CD4-positive, alpha-beta T cell treated with Interleukin-4 for 4 hours (primary cell): Measurements from ENCODE around the gene ULK4.

Source experiments
- DNase-seq: peaks from one replicate; pipeline ENCODE4 v3.0.0-alpha.2; 2020

The ULK4 gene

DNA sequence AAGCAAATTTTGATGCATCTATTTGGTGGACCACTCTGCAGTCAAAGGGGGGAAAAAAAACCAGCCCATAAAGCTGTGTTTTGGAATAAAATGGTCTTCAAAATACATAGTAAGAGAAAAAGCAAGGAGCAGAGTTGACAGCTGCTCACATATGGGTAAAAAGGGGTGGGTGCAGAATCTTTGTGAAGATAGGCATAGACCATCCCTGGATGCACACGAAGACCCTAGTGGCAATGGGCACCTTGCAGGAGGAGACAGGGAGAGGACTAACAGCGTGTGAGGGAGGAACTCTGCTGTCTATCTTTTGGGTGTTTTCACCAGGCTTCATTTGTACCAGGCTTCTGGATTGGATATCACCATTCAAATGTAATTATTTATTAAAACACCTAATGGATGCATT lies 718.7 kb downstream of the ULK4 start:
- no peak for DNase-seq

GRCh38 chr3:41241800-41242571 lies 719.9 kb downstream of the ULK4 start:
- no peak for DNase-seq

DNA sequence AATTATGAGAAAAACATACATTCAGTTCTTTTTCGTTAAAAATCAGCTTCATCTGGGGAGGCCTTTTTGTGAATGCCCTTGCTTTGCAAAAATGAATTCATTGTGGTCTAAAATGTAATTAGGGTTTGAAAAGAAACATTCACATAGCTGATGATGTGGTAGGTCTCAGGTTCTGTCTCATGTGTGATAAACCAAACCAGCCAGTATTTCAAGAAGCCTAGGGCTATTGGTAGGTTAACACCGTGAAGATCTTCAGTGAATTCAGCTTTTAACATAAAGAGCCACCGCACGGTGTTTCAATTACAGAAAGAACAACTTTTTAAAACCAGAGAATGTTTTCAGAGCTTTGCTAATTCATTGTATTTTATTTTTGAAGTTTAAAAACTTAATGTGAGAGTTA lies 720.7 kb downstream of the ULK4 start:
- no peak for DNase-seq

- DNase-seq, result no peak
These were observed 722.3 kb downstream of the ULK4 start for GRCh38 chr3:41239587-41239986.

DNA sequence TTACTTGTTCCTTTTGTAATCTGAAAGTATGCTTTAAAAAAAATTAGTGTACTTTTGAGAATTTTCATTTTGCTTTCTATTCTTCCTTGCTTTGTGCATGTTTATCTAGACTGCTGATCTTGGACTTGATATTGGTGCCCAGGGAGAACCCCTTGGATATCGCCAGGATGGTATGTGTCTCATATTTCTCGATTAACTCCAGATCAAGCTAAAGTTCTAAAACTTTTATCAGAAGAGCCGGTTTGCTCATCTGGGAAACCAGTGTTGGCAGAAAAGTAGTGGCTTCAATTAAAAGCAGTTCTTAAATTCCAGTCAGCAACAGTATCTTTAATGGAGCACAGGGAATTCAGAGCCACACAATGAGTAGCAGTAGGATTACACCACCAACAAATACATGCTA lies 724.0 kb downstream of the ULK4 start:
- DNase-seq, result no peak

DNA sequence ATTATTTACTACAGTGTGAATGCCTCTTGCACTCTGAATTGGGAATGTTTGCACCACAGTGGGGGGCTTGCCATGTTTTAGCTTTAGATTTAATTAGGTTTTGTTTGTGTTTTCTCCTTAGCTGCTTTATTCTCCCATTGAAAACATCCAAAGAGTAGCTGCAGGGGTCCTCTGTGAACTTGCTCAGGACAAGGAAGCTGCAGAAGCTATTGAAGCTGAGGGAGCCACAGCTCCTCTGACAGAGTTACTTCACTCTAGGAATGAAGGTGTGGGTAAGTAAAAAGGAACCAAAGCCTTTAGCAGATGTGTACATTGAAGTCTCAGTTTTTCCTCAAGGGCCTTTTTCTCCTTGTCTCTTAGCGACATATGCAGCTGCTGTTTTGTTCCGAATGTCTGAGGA lies 725.7 kb downstream of the ULK4 start:
- DNase-seq, result no peak

- DNase-seq, result no peak
These were observed 726.8 kb downstream of the ULK4 start for GRCh38 chr3:41234823-41235721.

DNA sequence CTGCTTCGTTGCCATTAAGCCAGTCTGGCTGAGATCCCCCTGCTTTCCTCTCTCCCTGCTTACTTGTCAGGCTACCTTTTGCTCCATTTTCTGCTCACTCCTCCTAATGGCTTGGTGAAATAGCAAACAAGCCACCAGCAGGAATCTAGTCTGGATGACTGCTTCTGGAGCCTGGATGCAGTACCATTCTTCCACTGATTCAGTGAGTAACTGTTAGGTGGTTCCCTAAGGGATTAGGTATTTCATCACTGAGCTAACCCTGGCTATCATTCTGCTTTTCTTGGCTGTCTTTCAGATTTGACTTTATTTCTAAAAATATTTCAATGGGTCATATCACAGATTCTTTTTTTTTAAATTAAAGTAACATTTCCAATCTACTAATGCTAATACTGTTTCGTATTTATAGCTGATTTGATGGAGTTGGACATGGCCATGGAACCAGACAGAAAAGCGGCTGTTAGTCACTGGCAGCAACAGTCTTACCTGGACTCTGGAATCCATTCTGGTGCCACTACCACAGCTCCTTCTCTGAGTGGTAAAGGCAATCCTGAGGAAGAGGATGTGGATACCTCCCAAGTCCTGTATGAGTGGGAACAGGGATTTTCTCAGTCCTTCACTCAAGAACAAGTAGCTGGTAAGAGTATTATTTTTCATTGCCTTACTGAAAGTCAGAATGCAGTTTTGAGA lies 737.6 kb downstream of the ULK4 start:
- no peak for DNase-seq

DNA sequence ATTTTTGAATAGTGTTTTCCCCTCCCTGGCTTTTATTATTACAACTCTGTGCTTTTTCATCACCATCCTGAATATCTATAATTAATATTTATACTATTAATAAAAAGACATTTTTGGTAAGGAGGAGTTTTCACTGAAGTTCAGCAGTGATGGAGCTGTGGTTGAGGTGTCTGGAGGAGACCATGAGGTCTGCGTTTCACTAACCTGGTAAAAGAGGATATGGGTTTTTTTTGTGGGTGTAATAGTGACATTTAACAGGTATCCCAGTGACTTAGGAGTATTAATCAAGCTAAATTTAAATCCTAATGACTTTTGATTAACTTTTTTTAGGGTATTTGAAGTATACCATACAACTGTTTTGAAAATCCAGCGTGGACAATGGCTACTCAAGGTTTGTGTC lies 738.2 kb downstream of the ULK4 start:
- DNase-seq, result no peak

DNA sequence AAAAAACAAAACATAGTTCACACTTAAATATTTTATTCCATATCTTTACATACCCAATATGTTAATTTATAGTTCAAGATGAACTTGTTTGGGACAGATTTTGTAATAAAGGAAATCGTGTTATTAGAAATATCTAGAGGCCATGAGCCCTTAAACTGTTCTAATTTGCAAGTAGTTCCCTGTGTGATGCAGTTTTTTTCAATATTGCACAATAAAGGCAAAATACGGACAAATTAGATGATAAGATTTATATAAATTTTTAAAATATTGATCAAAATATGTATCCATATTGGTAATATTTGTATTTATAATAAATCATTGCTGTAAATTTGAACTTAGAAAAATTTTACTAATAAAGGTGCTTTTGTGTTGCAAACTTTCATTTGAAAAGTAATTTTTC lies 738.8 kb downstream of the ULK4 start:
- no peak for DNase-seq

DNA sequence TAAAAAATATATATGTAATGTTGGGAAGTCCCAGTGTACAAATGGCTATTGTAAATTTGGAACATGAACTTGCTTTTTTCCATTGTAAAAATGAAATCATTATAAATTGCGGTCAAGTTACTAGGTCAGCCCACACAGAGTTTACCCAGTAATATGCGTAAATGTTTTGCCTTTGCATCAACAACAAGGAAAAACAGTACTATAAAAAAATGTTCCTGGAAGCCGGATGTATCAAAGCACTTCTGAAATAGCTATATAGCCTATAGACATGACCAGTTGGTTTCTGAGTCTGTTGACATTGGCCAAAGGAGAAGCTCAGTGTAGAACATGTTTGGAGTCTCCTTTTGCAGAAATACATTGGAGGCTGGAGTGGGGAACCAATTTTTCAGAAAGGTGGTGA lies 739.4 kb downstream of the ULK4 start:
- DNase-seq, result no peak

- no peak for DNase-seq
These were observed 739.9 kb downstream of the ULK4 start for GRCh38 chr3:41222012-41222411.

DNA sequence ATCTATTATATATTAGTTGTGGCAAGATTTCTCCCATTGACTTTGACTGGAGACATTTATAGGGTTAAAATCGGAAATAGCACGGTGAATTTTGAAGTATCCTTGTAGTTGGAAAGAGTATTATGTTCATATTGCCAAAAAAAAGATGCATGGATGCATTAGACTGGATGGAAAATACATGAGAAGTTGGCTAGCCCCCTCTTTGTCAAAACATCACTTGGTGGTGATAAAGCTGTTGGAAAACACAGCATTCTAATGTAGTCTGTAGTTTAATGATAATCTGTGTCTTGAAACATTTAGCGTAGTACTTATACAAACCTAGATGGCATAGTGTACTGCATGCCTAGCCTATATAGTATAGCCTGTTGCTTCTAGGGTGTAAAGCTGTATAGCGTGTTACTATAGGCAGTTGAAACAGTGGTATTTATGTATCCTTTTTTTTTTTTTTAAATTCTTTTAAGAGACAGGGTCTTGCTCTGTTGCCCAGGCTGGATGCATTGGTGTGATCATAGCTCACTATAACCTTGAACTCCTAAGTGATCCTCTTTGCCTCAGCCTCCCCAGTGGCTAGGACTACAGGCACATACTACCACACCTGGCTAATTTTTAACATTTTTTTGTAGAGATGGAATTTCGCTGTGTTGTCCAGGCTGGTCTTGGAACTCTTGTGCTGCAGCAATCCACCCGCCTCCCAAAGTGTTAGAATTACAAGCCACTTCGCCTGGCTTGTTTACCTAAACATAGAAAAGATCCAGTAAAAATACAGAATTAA lies 740.8 kb downstream of the ULK4 start:
- DNase-seq, result no peak

- no peak for DNase-seq
These were observed 742.5 kb downstream of the ULK4 start for GRCh38 chr3:41219424-41219823.

- DNase-seq, result no peak
These were observed 744.9 kb downstream of the ULK4 start for GRCh38 chr3:41216993-41217392.

DNA sequence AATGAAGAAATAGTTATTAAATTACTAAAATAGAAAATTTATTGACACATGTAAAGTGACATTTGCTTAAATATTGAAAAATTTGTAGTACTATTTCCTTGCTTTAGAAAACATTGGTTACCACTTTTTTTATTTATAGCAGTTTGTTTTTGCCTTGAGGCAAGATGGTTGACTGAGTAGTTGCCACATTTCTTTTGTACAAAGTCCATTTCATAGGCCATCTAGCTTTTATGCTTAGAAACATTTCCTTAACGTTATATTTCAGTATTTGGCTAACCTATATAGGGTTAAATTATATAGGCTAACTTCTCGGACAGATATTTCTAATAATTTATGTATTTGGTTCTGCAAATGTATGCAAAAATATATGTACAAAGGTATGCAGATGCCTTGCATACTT lies 745.5 kb downstream of the ULK4 start:
- no peak for DNase-seq

- no peak for DNase-seq
These were observed 748.3 kb downstream of the ULK4 start for GRCh38 chr3:41213588-41213987.

- no peak for DNase-seq
These were observed 749.8 kb downstream of the ULK4 start for GRCh38 chr3:41212088-41212487.

DNA sequence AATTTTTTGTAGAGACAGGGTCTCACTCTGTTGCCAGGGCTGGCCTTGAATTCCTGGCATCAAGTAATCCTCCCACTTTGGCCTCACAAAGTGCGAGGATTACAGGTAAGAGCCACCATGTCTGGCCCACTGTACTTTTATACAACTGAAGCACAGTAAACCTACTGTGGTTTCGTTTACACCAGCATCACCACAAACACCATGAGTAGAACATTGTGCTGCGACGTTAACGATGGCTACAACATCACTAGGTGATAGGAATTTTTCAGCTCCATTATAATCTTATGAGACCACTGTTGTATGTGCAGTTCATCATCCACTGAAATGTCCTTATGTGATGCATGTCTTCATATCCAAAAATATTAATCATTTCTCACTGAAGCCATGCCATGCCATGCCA lies 750.9 kb downstream of the ULK4 start:
- no peak for DNase-seq

DNA sequence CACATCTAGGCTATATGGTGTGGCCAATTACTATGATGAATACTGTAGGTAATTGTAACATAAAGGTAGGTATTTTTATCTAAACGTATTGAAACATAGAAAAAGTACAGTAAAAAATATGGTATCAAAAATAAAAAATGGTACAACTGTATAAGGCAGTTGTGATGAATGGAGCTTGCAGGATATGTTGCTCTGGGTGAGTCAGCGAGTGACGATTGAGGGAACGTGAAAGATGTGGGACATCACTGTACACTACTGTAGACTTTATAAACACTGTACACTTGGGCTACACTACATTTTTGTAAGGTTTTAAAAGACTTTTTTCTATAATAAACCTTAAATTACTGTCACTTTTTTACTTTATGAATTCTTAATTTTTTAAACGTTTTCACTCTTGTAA lies 752.3 kb downstream of the ULK4 start:
- no peak for DNase-seq

GRCh38 chr3:41208507-41209220 lies 753.2 kb downstream of the ULK4 start:
- DNase-seq, result no peak

DNA sequence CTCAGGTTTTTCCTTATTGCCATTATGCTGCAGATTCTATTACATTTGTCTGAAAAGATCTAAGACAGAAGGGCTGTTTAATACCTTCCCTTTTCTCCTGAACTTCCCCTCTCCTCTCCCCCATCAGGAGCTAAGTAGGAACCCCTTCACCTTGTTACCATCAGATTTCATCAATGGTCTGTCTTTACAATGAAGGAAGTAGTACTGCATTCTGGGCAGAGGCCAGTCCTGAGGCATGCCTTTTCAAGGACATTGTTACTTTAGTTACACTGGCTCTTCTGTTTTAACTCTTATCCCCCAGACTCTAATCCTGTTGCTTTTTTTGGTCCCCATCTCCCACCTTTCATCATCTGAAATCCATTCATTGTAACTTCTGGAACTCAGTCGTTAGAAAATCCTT lies 754.5 kb downstream of the ULK4 start:
- no peak for DNase-seq
